PC-3 (cell line): ENCODE data around the gene TRIM10.

Experiments used
- EZH2 ChIP-seq: fragments of 300-600 bp; sonication (generic); IDR thresholded peaks from one replicate; pipeline ENCODE4 v1.6.1; 2017; ENCODE audit warnings: antibody characterized with exemption, mild to moderate bottlenecking, low read length; ENCODE audit not compliant: unreplicated experiment
- EZH2phosphoT487 ChIP-seq: fragments of 300-600 bp; sonication (generic); IDR thresholded peaks from 2 replicates; pipeline ENCODE4 v1.6.1; 2018; ENCODE audit warnings: mild to moderate bottlenecking, antibody characterized with exemption, low read length, borderline replicate concordance
- TF ChIP-seq, protein P1 (sequence below): fragments of 300-600 bp; sonication (generic); conservative IDR thresholded peaks from 2 replicates; pipeline ENCODE4 v1.5.1; 2017; ENCODE audit warnings: antibody characterized with exemption, low read depth, mild to moderate bottlenecking, low read length

GRCh38 chr6:30112402-30112994 is 48.5 kb downstream of the TRIM10 start:
- TF ChIP-seq, protein P1, sequence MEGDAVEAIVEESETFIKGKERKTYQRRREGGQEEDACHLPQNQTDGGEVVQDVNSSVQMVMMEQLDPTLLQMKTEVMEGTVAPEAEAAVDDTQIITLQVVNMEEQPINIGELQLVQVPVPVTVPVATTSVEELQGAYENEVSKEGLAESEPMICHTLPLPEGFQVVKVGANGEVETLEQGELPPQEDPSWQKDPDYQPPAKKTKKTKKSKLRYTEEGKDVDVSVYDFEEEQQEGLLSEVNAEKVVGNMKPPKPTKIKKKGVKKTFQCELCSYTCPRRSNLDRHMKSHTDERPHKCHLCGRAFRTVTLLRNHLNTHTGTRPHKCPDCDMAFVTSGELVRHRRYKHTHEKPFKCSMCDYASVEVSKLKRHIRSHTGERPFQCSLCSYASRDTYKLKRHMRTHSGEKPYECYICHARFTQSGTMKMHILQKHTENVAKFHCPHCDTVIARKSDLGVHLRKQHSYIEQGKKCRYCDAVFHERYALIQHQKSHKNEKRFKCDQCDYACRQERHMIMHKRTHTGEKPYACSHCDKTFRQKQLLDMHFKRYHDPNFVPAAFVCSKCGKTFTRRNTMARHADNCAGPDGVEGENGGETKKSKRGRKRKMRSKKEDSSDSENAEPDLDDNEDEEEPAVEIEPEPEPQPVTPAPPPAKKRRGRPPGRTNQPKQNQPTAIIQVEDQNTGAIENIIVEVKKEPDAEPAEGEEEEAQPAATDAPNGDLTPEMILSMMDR: no peak
- TF ChIP-seq EZH2 (no peak), EZH2phosphoT487 (no peak)
